CD4-positive, alpha-beta T cell treated with Interleukin-15 for 1 hour (primary cell): ENCODE data around the gene OR2A7.
"Not testable (repeated sequence)": the region's sequence is repeated elsewhere in the genome, so short reads cannot be mapped to it uniquely, and the experiment has no call there.

ENCODE experiments used
- DNase-seq: peaks from one replicate; pipeline ENCODE4 v3.0.0-alpha.2; 2020

OR2A7 gene, protein sequence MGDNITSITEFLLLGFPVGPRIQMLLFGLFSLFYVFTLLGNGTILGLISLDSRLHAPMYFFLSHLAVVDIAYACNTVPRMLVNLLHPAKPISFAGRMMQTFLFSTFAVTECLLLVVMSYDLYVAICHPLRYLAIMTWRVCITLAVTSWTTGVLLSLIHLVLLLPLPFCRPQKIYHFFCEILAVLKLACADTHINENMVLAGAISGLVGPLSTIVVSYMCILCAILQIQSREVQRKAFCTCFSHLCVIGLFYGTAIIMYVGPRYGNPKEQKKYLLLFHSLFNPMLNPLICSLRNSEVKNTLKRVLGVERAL

DNA sequence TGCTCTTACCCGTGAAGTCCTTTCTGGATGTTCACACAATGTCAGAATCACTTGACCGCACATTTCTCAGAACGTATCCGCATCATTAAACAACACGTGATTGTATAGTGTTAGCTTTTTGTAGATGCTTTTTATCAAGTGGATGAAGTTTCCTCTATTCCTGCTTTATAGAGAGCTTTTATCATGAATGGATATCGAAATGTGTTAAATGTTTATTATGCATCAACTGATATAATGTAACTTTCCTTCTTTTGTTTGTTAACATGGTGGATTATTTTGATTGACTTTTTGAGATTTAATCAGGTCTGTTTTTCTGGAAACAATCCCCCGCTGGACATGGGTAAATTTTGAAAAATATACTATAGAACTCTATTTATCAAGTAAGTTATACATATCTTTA lies at the start of gene OR2A7:
OR2A7 (minus strand) TSS at position 101 of the 400 bp plus-strand sequence. CDS start 5,164 bp downstream, outside the sequence.
- not testable (repeated sequence) for DNase-seq

DNA sequence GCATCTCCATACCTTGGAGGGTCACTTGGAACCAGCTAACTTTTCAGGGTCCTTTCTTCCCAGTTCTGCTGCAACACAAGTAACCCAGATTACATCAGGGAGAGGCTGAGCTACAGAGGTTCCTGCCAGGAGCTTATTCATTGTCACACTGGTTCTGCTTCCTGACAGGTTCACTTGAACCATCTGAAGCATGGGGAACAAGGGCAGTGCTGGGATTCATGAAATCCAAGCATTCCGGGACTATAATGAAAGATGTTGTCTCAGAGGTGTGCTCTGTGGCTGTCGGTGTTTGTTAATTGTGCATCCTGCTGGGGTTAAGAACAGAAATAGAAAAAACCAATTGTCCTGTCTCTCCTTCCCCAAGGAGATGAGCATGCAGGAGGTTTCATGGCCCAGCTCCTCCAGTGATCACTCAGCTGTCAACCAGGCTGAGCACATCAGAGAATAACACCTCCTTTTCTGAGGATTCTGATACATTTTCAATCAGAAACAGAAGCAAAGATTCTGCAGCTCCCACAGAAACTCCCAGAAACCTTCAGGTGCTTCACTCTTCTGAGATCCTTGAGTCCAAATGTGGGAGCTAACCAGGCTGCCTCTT lies 47.4 kb upstream of the OR2A7 start, which contains the start of gene OR2A1:
OR2A1 (plus strand) TSS at position 548 of the 598 bp plus-strand sequence. CDS start 5,706 bp downstream, outside the sequence.
- not testable (repeated sequence) for DNase-seq

DNA sequence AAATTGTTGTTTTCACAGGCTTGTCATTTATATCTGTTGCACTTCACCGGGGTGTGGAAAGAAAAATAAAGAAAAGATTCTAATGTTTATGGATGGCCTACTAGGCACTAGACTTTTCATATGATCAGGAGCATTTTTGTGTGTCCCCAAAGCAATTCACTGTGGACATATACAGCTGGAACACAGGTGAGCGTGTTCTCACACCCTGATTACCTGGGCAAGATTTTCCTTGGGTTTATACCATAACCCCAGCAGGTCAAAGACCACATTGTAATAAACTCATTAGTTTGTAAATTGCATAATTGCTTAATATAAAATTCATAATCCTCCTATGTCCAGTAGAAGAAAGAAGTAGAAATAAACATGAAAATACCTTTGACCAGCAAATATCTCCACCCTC lies 46.6 kb upstream of the OR2A7 start:
- not testable (repeated sequence) for DNase-seq

DNA sequence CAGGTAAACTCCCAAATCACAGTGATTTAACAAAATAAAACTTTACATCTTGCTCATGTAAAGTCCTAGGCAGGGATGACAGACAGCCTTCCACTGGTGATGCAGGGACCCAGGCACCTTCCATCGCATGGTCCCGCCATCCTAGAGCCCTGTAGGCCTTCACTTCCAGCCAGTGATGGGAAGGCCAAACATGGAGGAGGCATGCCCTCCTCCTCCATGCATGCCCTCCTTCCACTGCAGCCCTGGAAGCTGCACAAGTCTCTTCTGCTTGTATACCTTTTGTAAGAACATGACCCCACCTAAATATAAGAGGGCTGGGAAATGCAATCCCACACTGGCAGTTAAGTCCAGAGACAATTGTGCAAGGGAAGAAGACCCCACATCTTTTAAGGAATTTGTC lies 45.1 kb upstream of the OR2A7 start:
- DNase-seq = not testable (repeated sequence)

DNA sequence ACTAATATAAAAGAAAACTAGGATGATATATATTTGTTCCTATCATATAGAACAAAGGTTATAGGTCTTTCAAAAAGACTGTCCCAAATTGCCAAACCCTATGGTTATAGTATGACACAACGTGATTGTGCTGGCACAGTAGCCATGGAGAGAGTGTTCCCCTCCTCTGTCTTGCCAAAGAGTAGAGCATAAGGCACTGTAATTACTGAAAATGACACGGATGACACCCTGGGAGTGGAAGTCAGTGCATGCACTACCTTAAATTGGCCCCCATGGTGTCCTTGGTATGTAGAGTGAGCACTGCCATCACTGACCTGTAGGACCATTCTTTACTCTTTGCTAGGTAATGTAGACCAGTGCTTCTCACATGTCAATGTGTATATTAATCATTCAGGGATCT lies 40.6 kb upstream of the OR2A7 start:
- not testable (repeated sequence) for DNase-seq

DNA sequence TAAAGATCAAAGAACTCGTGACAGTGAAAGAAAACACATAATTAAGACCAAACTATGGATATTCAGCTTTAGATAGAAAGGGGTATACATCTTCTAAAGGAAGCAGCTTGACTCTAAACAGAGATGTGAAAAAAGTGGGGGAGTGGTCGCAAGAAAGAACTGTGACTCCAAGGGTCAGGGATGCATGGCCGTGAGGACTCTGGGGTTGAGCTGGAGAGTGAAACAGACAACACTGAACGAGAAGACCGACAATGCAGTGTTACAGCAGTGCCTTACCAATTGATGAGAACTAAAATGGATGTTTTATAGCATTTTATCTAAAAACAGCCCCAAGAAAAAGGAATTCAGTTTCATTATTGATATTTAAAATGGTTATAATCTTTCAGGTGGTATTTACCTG lies 39.0 kb upstream of the OR2A7 start:
- DNase-seq = not testable (repeated sequence)

DNA sequence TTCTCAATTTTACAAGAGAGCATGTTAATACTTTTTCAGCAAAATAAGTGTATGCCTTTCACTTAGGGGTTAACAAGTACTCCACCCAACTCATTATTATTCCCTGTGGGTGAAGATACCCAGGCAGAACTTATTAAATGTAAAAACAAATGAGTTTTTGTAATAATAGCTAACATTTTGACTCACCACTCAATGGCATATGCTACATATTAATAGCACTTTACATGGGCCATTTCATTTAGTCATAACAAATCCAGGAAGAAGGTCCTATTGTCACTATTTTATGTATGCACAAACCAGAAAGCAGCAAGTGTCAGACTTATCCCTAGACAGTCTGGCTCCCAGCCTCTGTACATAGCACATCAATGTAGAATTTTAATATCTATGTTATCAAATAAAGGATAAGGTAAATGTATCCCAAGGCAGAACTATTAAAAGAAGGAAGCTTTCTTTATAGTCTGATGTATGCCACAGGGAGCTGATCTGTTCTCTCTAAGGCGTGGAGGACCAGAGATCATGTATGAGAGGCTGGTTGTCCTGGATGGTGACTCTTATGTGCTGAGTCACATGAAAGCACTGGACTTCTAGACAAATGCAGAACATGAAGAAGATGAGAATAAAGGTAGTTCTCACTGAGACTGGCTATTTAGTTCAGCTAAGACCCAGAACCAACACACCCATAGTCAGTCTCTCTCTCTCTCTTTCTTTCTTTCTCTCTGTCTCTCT lies 38.1 kb upstream of the OR2A7 start:
- DNase-seq = not testable (repeated sequence)

DNA sequence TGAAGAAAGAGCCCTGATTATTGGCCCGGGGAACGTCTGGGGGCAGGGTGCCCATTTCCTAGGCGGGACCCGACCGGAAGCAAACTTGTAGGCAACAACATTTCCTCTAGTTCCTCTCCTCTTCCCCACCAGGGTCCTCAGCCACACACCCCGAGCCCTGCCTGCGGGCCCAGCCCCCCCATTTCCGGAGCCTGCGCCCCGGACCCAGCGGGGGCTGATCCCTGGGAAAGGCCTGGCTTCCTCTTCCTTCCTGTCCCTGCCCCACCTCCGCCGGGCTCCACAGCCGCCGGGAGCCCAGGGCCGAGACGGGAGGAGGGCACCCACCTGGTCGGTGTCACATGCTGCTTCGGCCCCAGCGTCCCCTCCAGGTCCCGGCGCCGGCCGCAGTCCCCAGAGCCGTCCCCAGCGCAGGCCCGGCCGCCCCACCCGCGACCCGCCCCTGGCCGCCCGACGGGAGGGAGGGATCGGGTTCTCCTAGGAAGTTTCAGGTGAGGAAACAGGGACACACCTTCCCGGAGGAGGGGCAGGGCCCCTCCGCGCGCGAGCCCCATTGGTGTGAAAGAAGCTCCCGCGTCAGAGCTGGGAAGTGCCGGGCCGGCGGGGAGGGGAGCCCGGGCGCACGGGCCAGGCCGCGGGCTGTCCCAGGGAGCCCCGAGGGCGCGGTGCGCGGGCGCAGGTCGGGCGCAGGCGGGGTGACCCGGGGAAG lies 29.4 kb upstream of the OR2A7 start:
- DNase-seq = not testable (repeated sequence)

DNA sequence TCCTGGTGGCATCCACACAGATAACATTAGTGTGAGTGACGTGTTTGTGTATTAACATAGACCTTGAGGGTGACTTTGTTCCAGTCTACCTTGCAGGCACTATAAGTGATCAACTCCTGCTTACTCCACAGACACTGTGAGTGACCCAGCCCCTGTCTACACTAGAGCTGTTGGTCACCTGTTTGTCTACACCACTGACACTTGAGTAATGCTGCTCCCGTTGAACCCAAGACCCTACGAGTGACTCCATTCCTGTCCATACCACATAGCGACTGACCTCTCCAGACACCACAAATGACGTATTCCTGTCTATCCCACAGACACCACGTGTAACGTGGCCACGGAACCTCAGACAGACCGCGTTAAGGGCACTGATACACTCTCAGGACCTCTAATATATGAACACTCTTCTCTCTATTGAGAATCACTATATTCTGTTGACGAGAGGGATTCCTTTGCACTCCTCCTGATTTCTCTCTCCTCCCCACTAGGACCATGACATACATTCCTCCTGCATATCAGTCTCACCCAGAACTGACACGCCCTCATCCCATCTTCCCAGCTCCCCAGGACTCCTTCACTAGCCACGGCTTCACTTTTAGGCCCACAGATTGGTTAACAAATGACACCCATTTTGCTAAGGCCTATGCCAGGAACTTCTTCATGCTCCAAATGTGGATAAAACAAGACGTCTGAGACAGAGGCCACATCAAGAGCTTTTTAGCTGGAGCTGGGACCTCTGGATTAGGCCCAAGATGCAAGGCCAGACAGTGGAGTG lies 28.0 kb upstream of the OR2A7 start:
- DNase-seq = peak; percentile 12

DNA sequence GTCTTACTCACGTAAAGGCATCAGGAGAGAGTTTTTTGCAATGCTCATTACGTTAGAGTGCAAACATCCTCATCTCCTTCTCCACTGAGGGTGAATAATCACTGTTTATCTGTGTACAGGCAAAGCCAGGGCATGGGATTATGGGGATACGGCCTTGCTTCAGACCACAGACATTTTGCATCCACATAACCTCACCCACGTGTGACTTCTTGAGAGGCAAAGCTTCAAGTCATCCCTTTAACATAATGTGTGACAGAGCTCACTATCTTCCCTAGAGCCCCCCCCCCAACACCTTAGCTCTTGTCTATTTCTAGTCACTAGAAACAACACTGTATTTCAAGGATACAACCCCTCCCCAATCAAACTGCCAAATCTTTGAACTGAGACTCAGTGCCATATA lies 27.0 kb upstream of the OR2A7 start:
- not testable (repeated sequence) for DNase-seq

DNA sequence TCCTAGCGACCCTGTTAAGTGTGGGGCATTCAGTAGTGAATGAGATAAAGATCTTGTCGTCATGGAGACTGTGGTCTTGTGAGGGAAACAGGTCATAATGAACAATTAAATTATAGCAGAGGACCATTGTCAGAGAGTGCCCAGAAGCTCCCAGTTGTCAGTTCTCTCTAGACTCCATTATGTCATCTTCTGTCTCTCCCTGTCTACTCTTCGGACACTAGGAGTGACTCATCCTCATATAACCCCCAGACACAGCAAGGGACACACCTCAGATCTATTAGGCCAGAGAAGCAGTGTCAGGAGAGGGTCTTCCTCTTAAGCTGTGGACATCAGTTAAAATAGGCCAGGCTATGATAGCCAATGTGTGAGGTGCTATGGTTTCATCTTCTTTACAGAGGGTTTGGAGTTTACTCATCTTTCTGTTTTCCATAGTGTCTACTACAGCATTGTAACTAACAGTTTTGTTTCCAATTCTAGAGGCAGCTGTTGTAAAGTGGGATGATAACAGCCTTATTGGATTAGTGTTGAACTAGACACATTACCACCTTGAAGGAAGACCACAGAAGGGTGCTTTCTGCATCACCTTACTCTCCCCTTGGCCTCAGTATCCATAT lies 22.7 kb upstream of the OR2A7 start:
- DNase-seq = not testable (repeated sequence)

DNA sequence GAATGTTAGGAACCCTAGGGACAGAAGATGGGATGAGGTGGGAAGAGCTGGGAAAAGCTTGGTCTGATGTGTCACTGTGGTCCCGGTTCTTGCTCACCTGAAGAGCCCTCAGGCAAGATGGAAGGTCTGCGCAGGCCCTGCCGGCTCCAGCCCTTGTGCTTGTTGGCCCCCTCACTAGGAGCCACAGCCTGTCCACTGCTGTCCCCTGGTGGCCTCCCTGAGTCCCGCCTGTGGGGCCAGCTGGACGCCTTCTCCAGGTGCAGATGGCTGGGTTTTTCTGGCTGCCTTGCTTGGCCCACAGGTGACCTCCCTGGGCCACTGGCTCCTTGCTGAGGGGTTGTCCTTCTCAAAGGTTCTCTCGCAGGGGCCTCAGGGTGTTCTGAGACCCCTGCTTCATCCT lies 19.1 kb upstream of the OR2A7 start:
- not testable (repeated sequence) for DNase-seq

DNA sequence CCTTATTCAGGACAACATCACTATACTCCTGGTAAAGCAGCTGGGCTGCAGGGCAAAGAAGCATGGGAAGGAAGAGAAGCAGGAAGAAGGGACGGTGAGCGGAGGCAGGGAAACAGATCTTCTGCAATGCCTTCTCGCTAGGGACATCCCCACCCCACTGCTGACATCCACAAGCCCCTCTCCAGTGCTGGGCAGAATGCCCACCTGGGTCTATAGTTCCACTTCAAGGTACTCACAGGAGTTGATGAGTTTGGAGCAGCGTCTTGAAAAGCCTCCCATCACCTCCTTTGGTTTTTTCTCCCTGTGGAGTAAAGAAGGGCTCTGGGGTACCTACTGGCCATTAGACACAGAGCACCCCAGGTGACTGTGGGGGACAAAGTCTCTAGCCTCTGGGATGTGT lies 17.9 kb upstream of the OR2A7 start:
- DNase-seq = not testable (repeated sequence)

DNA sequence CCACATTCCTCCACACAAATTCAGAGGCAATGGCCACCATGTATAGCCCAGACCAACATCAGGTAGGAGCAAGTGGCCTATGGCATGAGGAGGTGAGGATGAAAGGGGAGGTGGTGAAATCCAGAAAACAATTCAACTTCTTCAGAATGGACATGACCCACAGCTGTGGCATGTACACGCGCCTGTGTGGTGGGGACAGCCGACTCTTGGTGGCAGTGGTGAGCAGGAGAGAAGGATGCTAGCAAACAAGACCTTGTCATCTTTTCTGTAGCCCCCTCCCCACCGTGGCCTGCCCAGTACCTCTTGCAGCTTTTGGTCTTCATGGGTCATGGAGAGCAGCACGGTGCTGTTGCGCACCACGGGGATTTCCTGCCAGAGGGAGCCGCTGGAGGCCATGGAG lies 17.4 kb upstream of the OR2A7 start:
- DNase-seq = not testable (repeated sequence)

DNA sequence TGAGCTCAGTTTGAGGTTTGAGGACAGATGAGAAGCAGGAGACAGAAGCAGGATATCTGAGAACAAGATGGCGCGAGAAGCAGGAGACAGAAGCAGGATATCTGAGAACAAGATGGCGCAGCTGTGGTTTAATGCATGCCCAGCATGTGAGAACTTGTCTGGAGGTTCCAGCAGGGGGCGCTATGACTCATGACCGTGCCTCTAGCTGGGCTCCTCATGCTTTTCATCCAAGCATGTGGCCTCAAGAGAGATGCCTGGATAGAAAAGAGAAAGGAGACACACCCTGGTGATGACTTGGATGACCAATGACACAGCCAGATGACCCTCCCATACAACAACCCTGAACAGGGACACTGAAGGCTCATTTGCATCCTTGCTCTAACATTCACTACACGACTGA lies 15.4 kb upstream of the OR2A7 start:
- not testable (repeated sequence) for DNase-seq

DNA sequence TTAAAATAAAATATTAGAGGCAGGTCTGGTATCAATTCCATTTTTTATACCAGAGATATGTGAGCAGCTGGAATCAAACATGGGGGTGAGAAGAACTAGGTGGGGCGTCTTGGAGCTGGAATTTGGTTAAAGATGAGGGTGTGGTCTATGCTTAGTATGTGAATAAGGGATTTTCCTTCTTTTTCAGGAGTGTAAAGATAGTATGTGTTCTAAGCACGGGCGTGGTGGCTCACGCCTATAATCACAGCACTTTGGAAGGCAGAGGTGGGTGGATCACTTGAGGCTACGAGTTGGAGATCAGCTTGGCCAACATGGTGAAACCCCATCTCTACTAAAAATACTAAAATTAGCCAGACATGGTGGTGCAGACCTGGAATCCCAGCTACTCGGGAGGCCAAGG lies 10.7 kb upstream of the OR2A7 start:
- not testable (repeated sequence) for DNase-seq

DNA sequence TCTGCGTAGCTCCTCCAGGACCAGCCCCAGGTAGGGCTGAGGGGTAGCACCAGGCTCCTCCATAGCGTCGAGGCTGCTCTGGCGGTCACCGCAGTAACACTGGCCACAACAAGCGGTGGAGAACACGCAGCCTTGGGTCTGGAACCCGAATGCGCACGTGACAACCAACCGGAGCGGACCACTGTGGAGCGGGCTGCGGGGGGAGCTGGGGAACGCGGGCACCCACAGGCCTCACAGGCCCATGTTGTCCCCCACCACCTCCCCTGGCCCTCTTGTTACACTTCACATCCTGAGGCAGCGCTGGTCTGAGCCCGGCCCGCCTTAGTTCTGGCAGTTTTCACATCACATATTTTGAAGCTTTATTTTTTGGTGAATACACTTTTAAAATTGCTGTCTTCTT lies 4.6 kb upstream of the OR2A7 start, which contains the start of gene CTAGE8:
CTAGE8 (minus strand) TSS at position 101 of the 400 bp plus-strand sequence; CDS start at position 63, 38 bp downstream.
- DNase-seq = not testable (repeated sequence)

DNA sequence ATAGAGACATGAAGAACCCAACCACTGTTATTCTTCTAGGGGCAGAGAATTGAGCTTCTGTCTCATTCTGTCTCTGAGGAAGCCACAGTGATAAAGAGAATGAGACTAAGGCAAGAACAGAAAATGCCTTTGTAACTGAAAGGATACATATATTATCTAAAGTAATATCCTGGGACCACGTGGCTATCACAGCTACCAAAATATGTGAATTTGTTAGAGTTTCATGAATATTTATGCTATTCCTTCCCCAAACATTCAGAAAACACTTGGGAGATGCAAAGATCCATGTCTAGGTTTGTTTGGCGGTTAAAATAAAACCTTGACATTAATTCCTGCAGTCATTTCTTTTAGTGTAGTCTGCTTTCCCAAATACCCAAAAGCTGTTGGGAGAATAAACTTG lies 2.5 kb downstream of the OR2A7 start:
- not testable (repeated sequence) for DNase-seq

DNA sequence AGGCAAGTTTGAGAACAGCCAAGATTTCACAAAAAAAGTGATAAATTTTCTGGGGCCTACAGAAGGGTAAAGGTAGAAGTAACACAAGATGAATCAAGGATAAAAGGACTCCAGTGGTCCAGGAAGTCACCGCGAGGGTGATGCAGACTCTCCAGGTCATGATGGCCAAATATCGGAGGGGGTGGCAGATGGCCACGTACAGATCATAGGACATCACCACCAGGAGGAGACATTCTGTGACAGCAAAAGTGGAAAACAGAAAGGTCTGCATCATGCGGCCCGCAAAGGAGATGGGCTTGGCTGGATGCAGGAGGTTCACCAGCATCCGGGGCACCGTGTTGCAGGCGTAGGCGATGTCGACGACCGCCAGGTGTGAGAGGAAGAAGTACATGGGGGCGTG lies 5.5 kb downstream of the OR2A7 start:
- DNase-seq = not testable (repeated sequence)

DNA sequence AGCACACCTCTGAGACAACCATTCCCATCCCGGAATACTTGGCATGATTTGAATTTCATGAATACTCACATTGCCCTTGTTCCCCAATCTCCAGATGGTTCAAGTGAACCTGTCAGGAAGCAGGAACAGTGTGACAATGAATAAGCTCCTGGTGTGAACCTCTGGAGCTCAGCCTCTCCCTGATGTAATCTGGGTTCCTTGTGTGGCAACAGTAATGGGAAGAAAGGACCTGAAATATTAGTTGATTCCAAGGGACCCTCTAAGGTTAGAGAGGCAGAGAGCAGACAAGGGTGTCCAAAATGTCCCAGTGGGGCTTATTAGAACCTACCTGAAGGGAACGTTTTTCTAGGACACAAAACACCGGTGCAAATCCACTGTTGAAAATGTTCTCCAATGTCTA lies 8.5 kb downstream of the OR2A7 start:
- no peak for DNase-seq

DNA sequence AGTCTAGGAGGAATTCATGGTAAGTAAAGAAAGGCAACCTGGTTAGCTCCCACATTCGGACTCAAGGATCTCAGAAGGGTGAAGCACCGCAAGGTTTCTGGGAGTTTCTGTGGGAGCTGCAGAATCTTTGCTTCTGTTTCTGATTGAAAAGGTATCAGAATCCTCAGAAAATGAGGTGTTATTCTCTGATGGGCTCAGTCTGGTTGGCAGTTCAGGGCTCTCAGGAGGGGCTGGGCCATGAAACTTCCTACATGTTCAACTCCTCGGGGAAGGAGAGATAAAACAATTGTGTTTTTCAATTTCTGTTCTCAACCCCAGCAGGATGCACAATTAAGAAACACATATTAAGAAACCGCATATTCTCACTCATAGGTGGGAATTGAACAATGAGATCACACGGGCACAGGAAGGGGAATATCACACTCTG lies 9.1 kb downstream of the OR2A7 start:
- DNase-seq = no peak

DNA sequence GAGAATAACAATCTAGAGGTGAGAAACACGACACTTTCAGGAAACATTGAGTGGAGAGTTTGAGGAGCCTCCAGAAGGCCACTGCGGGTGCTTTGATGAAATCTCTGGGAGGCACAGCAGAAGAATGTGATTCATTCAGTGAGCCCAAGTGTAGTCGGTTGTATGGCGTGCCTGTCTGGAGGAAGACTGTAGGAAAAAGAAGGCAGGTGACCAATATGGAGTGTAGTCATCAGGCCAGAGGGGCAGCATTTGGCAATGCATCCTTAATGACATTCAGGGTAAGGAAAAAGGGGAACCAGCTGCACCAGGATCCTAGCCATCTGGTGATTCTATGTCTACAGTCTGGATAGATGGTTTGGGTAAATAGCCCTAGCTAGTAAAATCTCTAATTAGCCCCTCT lies 12.3 kb downstream of the OR2A7 start:
- not testable (repeated sequence) for DNase-seq
